ENCODE results near the gene DGAT2. TPM values are rescaled to one million over a fixed set of nuclear protein-coding genes. Genes with fewer than 3 reads are reported as not detected.

DGAT2 gene
- total RNA-seq, 1 donor from 2014 or later = 0.13 TPM

- no peak for DNase-seq (ENCODE audit: extremely low spot score, unreplicated experiment)
- H3K27me3 Mint-ChIP-seq (ENCODE audit: unreplicated experiment) = no peaks in the 10 kb centered on the region
- H3K27ac Mint-ChIP-seq (ENCODE audit: unreplicated experiment) = no peak overlapping the region
- no peaks in the 10 kb centered on the region for H3K4me1 Mint-ChIP-seq (ENCODE audit: unreplicated experiment)
- H3K36me3 Mint-ChIP-seq (ENCODE audit: unreplicated experiment) = no peaks in the 10 kb centered on the region
- no peak overlapping the region for H3K4me3 Mint-ChIP-seq (ENCODE audit: unreplicated experiment)
- no peak for TF ChIP-seq CTCF (IDR thresholded peaks at IDR 0.05)
- no peaks in the 10 kb centered on the region for H3K9me3 Mint-ChIP-seq (ENCODE audit: unreplicated experiment)
These were observed 12.3 kb downstream of the DGAT2 start for GRCh38 chr11:75780888-75781287.

- DNase-seq (ENCODE audit: extremely low spot score, unreplicated experiment) = no peak
- no peak overlapping the region for H3K4me3 Mint-ChIP-seq (ENCODE audit: unreplicated experiment)
- no peaks in the 10 kb centered on the region for H3K4me1 Mint-ChIP-seq (ENCODE audit: unreplicated experiment)
- no peak for TF ChIP-seq CTCF (IDR thresholded peaks at IDR 0.05)
- H3K27ac Mint-ChIP-seq (ENCODE audit: unreplicated experiment) = no peak overlapping the region
- H3K9me3 Mint-ChIP-seq (ENCODE audit: unreplicated experiment) = no peaks in the 10 kb centered on the region
- no peaks in the 10 kb centered on the region for H3K27me3 Mint-ChIP-seq (ENCODE audit: unreplicated experiment)
- no peaks in the 10 kb centered on the region for H3K36me3 Mint-ChIP-seq (ENCODE audit: unreplicated experiment)
These were observed 12.7 kb downstream of the DGAT2 start for GRCh38 chr11:75781296-75781695.

GRCh38 chr11:75781831-75782230 is 13.3 kb downstream of the DGAT2 start:
- TF ChIP-seq CTCF (IDR thresholded peaks at IDR 0.05) = no peak
- Mint-ChIP-seq H3K36me3 (ENCODE audit: unreplicated experiment) (no peaks in the 10 kb centered on the region), H3K4me1 (ENCODE audit: unreplicated experiment) (no peaks in the 10 kb centered on the region), H3K27ac (ENCODE audit: unreplicated experiment) (no peak overlapping the region), H3K9me3 (ENCODE audit: unreplicated experiment) (no peaks in the 10 kb centered on the region), H3K4me3 (ENCODE audit: unreplicated experiment) (no peak overlapping the region), H3K27me3 (ENCODE audit: unreplicated experiment) (no peaks in the 10 kb centered on the region)
- DNase-seq (ENCODE audit: extremely low spot score, unreplicated experiment) = no peak

GRCh38 chr11:75782540-75783263 is 14.1 kb downstream of the DGAT2 start:
- Mint-ChIP-seq H3K9me3 (ENCODE audit: unreplicated experiment) (no peaks in the 10 kb centered on the region), H3K4me1 (ENCODE audit: unreplicated experiment) (no peaks in the 10 kb centered on the region), H3K27ac (ENCODE audit: unreplicated experiment) (no peak overlapping the region), H3K27me3 (ENCODE audit: unreplicated experiment) (no peaks in the 10 kb centered on the region), H3K36me3 (ENCODE audit: unreplicated experiment) (no peaks in the 10 kb centered on the region), H3K4me3 (ENCODE audit: unreplicated experiment) (no peak overlapping the region)
- no peak for DNase-seq (ENCODE audit: extremely low spot score, unreplicated experiment)
- no peak for TF ChIP-seq CTCF (IDR thresholded peaks at IDR 0.05)

- Mint-ChIP-seq H3K27ac (ENCODE audit: unreplicated experiment) (no peak overlapping the region), H3K4me1 (ENCODE audit: unreplicated experiment) (no peaks in the 10 kb centered on the region), H3K9me3 (ENCODE audit: unreplicated experiment) (no peaks in the 10 kb centered on the region), H3K27me3 (ENCODE audit: unreplicated experiment) (no peaks in the 10 kb centered on the region), H3K4me3 (ENCODE audit: unreplicated experiment) (no peak overlapping the region), H3K36me3 (ENCODE audit: unreplicated experiment) (no peaks in the 10 kb centered on the region)
- no peak for TF ChIP-seq CTCF (IDR thresholded peaks at IDR 0.05)
- DNase-seq (ENCODE audit: extremely low spot score, unreplicated experiment) = no peak
These were observed 15.0 kb downstream of the DGAT2 start for GRCh38 chr11:75783416-75784084.

Data from osteocyte (in vitro differentiated cells).